Endothelial cell (in vitro differentiated cells): ENCODE results near the gene OCLN. TPM values are rescaled to one million over a fixed set of nuclear protein-coding genes. Genes with fewer than 3 reads are reported as not detected.

Experiments
- DNase-seq: peaks from one replicate; pipeline ENCODE4 v3.0.0; 2021; ENCODE audit warnings: low spot score
- H3K27ac Mint-ChIP-seq: one replicate; pipeline ENCODE4 v1.8.0; 2021; ENCODE audit warnings: mixed read lengths, inconsistent platforms; ENCODE audit not compliant: unreplicated experiment
- H3K27me3 Mint-ChIP-seq: one replicate; pipeline ENCODE4 v1.8.0; 2021; ENCODE audit warnings: mild to moderate bottlenecking, moderate library complexity, mixed read lengths, inconsistent platforms; ENCODE audit not compliant: unreplicated experiment
- H3K36me3 Mint-ChIP-seq: one replicate; pipeline ENCODE4 v1.8.0; 2021; ENCODE audit warnings: mild to moderate bottlenecking, low read depth, mixed read lengths, inconsistent platforms; ENCODE audit not compliant: unreplicated experiment
- H3K4me1 Mint-ChIP-seq: one replicate; pipeline ENCODE4 v1.8.0; 2021; ENCODE audit warnings: mild to moderate bottlenecking, mixed read lengths, inconsistent platforms; ENCODE audit not compliant: unreplicated experiment
- H3K4me3 Mint-ChIP-seq: one replicate; pipeline ENCODE4 v1.8.0; 2021; ENCODE audit warnings: mild to moderate bottlenecking, mixed read lengths, inconsistent platforms; ENCODE audit not compliant: unreplicated experiment
- H3K9me3 Mint-ChIP-seq: one replicate; pipeline ENCODE4 v1.8.0; 2021; ENCODE audit warnings: mixed read lengths, inconsistent platforms; ENCODE audit not compliant: unreplicated experiment
- CTCF ChIP-seq: fragments of 200-600 bp; sonication (generic); IDR thresholded peaks from one replicate; pipeline ENCODE4 v1.5.0; 2021; ENCODE audit warnings: antibody characterized with exemption; ENCODE audit not compliant: unreplicated experiment
- total RNA-seq: library from RNA; stranded (reverse); fragmentation: NEBNext Ultra II Directional; extraction: Animal tissue kit (Norgen Biotek cat#: 25700); gene quantifications from one replicate; pipeline ENCODE4 v1.2.1, GENCODE V29; 2021; ENCODE audit not compliant: unreplicated experiment

Gene OCLN
- total RNA-seq, 1 donor from 2014 or later: 26.4 TPM

- H3K27me3 Mint-ChIP-seq: peaks cover 2% of the 10 kb centered on the region
- no peak overlapping the region for H3K4me3 Mint-ChIP-seq
- no peak for DNase-seq
- TF ChIP-seq CTCF: no peak
- H3K36me3 Mint-ChIP-seq: peaks cover 5% of the 10 kb centered on the region
- H3K9me3 Mint-ChIP-seq: no peaks in the 10 kb centered on the region
- H3K4me1 Mint-ChIP-seq: peaks cover 4% of the 10 kb centered on the region
- no peak overlapping the region for H3K27ac Mint-ChIP-seq
These were observed 9.8 kb downstream of the OCLN start for GRCh38 chr5:69502367-69502766.

DNA sequence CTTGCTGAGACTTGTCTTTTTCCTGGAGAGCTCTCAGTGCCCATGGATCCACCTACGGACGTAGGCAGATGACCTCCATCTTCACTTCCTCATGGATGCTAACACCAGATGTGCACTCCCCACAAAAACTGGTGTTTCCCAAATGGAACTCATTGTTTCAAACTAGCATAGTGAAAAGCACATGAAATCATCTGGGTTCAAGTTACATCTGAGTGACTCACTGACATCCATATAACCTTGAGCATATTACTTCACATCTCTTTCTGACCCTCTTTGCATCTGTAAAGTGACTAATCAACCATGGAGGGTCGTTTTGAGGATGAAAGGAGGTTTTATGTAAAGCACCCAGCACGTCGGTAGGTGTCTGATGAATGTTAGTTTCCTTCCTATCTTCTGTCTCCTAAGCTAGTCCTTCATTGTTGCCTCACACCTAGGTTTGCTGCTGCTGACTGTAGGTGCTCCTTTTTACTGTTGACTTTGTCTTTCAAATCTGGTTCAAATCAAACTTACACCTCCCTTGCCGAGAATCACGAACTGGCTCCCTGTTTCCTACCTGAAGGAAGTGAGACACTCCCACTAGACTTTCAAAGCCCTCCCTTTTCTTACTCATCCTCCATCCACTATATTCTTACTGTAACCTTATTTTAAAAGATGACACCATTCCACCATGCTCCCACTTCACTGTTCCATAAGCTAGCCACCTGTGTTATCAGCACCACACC is 10.3 kb downstream of the OCLN start:
- Mint-ChIP-seq H3K36me3 (peaks cover 5% of the 10 kb centered on the region), H3K4me1 (peaks cover 4% of the 10 kb centered on the region), H3K27ac (no peak overlapping the region), H3K9me3 (no peaks in the 10 kb centered on the region), H3K27me3 (peaks cover 2% of the 10 kb centered on the region), H3K4me3 (no peak overlapping the region)
- no peak for DNase-seq
- TF ChIP-seq CTCF: no peak

DNA sequence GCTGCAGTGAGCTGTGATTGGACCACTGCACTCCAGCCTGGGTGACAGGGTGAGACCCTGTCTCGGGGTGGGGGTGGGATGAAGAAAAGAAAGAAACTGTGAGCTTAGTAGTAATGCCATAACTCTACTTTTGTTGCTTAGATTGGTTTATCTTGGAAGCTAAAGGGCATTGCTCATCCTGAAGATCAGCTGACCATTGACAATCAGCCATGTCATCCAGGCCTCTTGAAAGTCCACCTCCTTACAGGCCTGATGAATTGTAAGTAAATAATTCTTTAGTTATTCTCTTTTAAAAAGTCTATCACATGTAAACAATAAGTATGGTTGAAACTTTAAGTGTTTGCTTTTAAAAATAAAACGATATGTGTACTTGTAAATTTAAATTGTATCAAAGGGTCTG is 11.4 kb downstream of the OCLN start:
- DNase-seq: no peak
- H3K9me3 Mint-ChIP-seq: no peaks in the 10 kb centered on the region
- H3K4me3 Mint-ChIP-seq: no peak overlapping the region
- peaks cover 2% of the 10 kb centered on the region for H3K27me3 Mint-ChIP-seq
- TF ChIP-seq CTCF: no peak
- H3K27ac Mint-ChIP-seq: no peak overlapping the region
- peaks cover 4% of the 10 kb centered on the region for H3K4me1 Mint-ChIP-seq
- H3K36me3 Mint-ChIP-seq: peaks cover 10% of the 10 kb centered on the region

- no peaks in the 10 kb centered on the region for H3K9me3 Mint-ChIP-seq
- DNase-seq: no peak
- no peak for TF ChIP-seq CTCF
- peaks cover 17% of the 10 kb centered on the region for H3K36me3 Mint-ChIP-seq
- peaks cover 4% of the 10 kb centered on the region for H3K4me1 Mint-ChIP-seq
- H3K27ac Mint-ChIP-seq: no peak overlapping the region
- peaks cover 2% of the 10 kb centered on the region for H3K27me3 Mint-ChIP-seq
- no peak overlapping the region for H3K4me3 Mint-ChIP-seq
These were observed 12.7 kb downstream of the OCLN start for GRCh38 chr5:69505306-69505705.

DNA sequence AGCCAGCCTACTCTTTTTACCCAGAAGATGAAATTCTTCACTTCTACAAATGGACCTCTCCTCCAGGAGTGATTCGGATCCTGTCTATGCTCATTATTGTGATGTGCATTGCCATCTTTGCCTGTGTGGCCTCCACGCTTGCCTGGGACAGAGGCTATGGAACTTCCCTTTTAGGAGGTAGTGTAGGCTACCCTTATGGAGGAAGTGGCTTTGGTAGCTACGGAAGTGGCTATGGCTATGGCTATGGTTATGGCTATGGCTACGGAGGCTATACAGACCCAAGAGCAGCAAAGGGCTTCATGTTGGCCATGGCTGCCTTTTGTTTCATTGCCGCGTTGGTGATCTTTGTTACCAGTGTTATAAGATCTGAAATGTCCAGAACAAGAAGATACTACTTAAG is 16.6 kb downstream of the OCLN start:
- no peak for TF ChIP-seq CTCF
- Mint-ChIP-seq H3K36me3 (peaks cover 21% of the 10 kb centered on the region), H3K27me3 (no peaks in the 10 kb centered on the region), H3K27ac (no peak overlapping the region), H3K4me3 (no peak overlapping the region), H3K9me3 (no peaks in the 10 kb centered on the region), H3K4me1 (no peaks in the 10 kb centered on the region)
- DNase-seq: no peak
